ENCODE measurements around the gene SOS1.
"Not testable (repeated sequence)": the region's sequence is repeated elsewhere in the genome, so short reads cannot be mapped to it uniquely, and the experiment has no call there.

Gene SOS1

GRCh38 chr2:39061280-39061679 is 59.6 kb downstream of the SOS1 start:
- POLR2A ChIA-PET = interaction anchor here (1.5 to 1.8 kb wide), 3 partner anchors 58 to 63 kb away, joined by 6 to 7 read pairs (median 7); partner anchors contain the start of gene SOS1
- CTCF ChIA-PET = interaction anchor here (0.6 to 2.9 kb wide), 4 partner anchors 55 to 390 kb away, joined by 4 to 21 read pairs (median 6); no protein-coding TSS in a partner anchor
- DNase-seq (ENCODE audit: extremely low spot score) = no peak
- TF ChIP-seq FOXA1 (IDR thresholded peaks at IDR 0.05) = no peak
- no peak for TF ChIP-seq NFRKB (IDR thresholded peaks at IDR 0.05)
- no peak for TF ChIP-seq SUZ12 (IDR thresholded peaks at IDR 0.05)
- TF ChIP-seq ARNT (IDR thresholded peaks at IDR 0.05) = no peak
- TF ChIP-seq BHLHE40 (IDR thresholded peaks at IDR 0.05; ENCODE audit: borderline replicate concordance) = no peak
- TF ChIP-seq ZNF384 (IDR thresholded peaks at IDR 0.05) = no peak; the same call in 1 of the 2 replicates
- TF ChIP-seq PKNOX1 (IDR thresholded peaks at IDR 0.05) = no peak
- no peak for TF ChIP-seq ELF4 (IDR thresholded peaks at IDR 0.05)
- no peak for TF ChIP-seq FOXK2 (IDR thresholded peaks at IDR 0.05)
- no peak for TF ChIP-seq SP1 (IDR thresholded peaks at IDR 0.05)
- TF ChIP-seq CTBP1 (IDR thresholded peaks at IDR 0.05; ENCODE audit: borderline replicate concordance) = no peak
- no peak for TF ChIP-seq TARDBP (IDR thresholded peaks at IDR 0.05)
- no peak for TF ChIP-seq HDGF (IDR thresholded peaks at IDR 0.05; ENCODE audit: borderline replicate concordance)

GRCh38 chr2:39059366-39059952 is 61.4 kb downstream of the SOS1 start:
- peak; percentile 9 for DNase-seq (ENCODE audit: extremely low spot score)
- POLR2A ChIA-PET = interaction anchor here (0.9 kb wide), 1 partner anchor 66 kb away, joined by 3 read pairs; no protein-coding TSS in a partner anchor
- TF ChIP-seq FOXM1 (IDR thresholded peaks at IDR 0.05; ENCODE audit: borderline replicate concordance) (no peak), FOXA1 (IDR thresholded peaks at IDR 0.05) (no peak), SP1 (IDR thresholded peaks at IDR 0.05) (no peak), BHLHE40 (IDR thresholded peaks at IDR 0.05; ENCODE audit: borderline replicate concordance) (no peak), ZNF384 (IDR thresholded peaks at IDR 0.05) (no peak), HDGF (IDR thresholded peaks at IDR 0.05; ENCODE audit: borderline replicate concordance) (no peak), SUZ12 (IDR thresholded peaks at IDR 0.05) (no peak), FOXK2 (IDR thresholded peaks at IDR 0.05) (no peak), CTBP1 (IDR thresholded peaks at IDR 0.05; ENCODE audit: borderline replicate concordance) (no peak), L3MBTL2 (conservative IDR thresholded peaks at IDR 0.05) (no peak), PKNOX1 (IDR thresholded peaks at IDR 0.05) (no peak), LEF1 (IDR thresholded peaks at IDR 0.05; ENCODE audit: borderline replicate concordance) (no peak), ARNT (IDR thresholded peaks at IDR 0.05) (no peak), NFRKB (IDR thresholded peaks at IDR 0.05) (no peak), ELF4 (IDR thresholded peaks at IDR 0.05) (no peak), TARDBP (IDR thresholded peaks at IDR 0.05) (no peak)
- CTCF ChIA-PET = interaction anchor here (0.5 to 1.2 kb wide), 5 partner anchors 10 to 233 kb away, joined by 3 to 5 read pairs (median 3); no protein-coding TSS in a partner anchor

GRCh38 chr2:39058101-39058500 is 62.8 kb downstream of the SOS1 start:
- POLR2A ChIA-PET = no interaction called here
- CTCF ChIA-PET = interaction anchor here (0.5 to 1.2 kb wide), 2 partner anchors 62 to 320 kb away, joined by 3 to 4 read pairs; no protein-coding TSS in a partner anchor
- DNase-seq (ENCODE audit: extremely low spot score) = no peak
- TF ChIP-seq ARNT (IDR thresholded peaks at IDR 0.05) = no peak
- no peak for TF ChIP-seq FOXM1 (IDR thresholded peaks at IDR 0.05; ENCODE audit: borderline replicate concordance)
- no peak for TF ChIP-seq FOXA1 (IDR thresholded peaks at IDR 0.05)
- no peak for TF ChIP-seq NFRKB (IDR thresholded peaks at IDR 0.05)
- TF ChIP-seq PKNOX1 (IDR thresholded peaks at IDR 0.05) = no peak
- no peak for TF ChIP-seq HDGF (IDR thresholded peaks at IDR 0.05; ENCODE audit: borderline replicate concordance)
- no peak for TF ChIP-seq ZNF384 (IDR thresholded peaks at IDR 0.05)
- no peak for TF ChIP-seq L3MBTL2 (conservative IDR thresholded peaks at IDR 0.05)
- TF ChIP-seq FOXK2 (IDR thresholded peaks at IDR 0.05) = no peak
- no peak for TF ChIP-seq LEF1 (IDR thresholded peaks at IDR 0.05; ENCODE audit: borderline replicate concordance)
- TF ChIP-seq BHLHE40 (IDR thresholded peaks at IDR 0.05; ENCODE audit: borderline replicate concordance) = no peak
- TF ChIP-seq TARDBP (IDR thresholded peaks at IDR 0.05) = no peak
- no peak for TF ChIP-seq ELF4 (IDR thresholded peaks at IDR 0.05)
- TF ChIP-seq SUZ12 (IDR thresholded peaks at IDR 0.05) = no peak
- TF ChIP-seq SP1 (IDR thresholded peaks at IDR 0.05) = no peak

- CTCF ChIA-PET; DNase-seq (ENCODE audit: extremely low spot score); POLR2A ChIA-PET: not testable (repeated sequence)
These were observed 68.2 kb downstream of the SOS1 start for GRCh38 chr2:39052665-39053064.

GRCh38 chr2:39050109-39050508 is 70.7 kb downstream of the SOS1 start:
- POLR2A ChIA-PET = no interaction called here
- TF ChIP-seq BHLHE40 (IDR thresholded peaks at IDR 0.05; ENCODE audit: borderline replicate concordance) = no peak
- no peak for TF ChIP-seq ZNF384 (IDR thresholded peaks at IDR 0.05)
- no peak for TF ChIP-seq ARNT (IDR thresholded peaks at IDR 0.05)
- TF ChIP-seq FOXA1 (IDR thresholded peaks at IDR 0.05) = no peak
- TF ChIP-seq NFRKB (IDR thresholded peaks at IDR 0.05) = no peak
- TF ChIP-seq ELF4 (IDR thresholded peaks at IDR 0.05) = no peak
- TF ChIP-seq LEF1 (IDR thresholded peaks at IDR 0.05; ENCODE audit: borderline replicate concordance) = no peak
- no peak for TF ChIP-seq HDGF (IDR thresholded peaks at IDR 0.05; ENCODE audit: borderline replicate concordance)
- no peak for DNase-seq (ENCODE audit: extremely low spot score)
- CTCF ChIA-PET = interaction anchor here (1.3 kb wide), 1 partner anchor 178 kb away, joined by 3 read pairs; no protein-coding TSS in a partner anchor

GRCh38 chr2:39039072-39039471 is 81.8 kb downstream of the SOS1 start:
- CTCF ChIA-PET = no interaction called here
- POLR2A ChIA-PET = interaction anchor here (0.6 kb wide), 1 partner anchor 87 kb away, joined by 3 read pairs; no protein-coding TSS in a partner anchor
- no peak for TF ChIP-seq ZNF384 (IDR thresholded peaks at IDR 0.05)
- TF ChIP-seq HDGF (IDR thresholded peaks at IDR 0.05; ENCODE audit: borderline replicate concordance) = no peak
- TF ChIP-seq TARDBP (IDR thresholded peaks at IDR 0.05) = no peak
- TF ChIP-seq SUZ12 (IDR thresholded peaks at IDR 0.05) = no peak
- TF ChIP-seq ARNT (IDR thresholded peaks at IDR 0.05) = no peak
- TF ChIP-seq FOXA1 (IDR thresholded peaks at IDR 0.05) = no peak
- no peak for TF ChIP-seq NFRKB (IDR thresholded peaks at IDR 0.05)
- no peak for TF ChIP-seq SP1 (IDR thresholded peaks at IDR 0.05)
- TF ChIP-seq FOXM1 (IDR thresholded peaks at IDR 0.05; ENCODE audit: borderline replicate concordance) = no peak
- TF ChIP-seq CTBP1 (IDR thresholded peaks at IDR 0.05; ENCODE audit: borderline replicate concordance) = no peak
- no peak for TF ChIP-seq BHLHE40 (IDR thresholded peaks at IDR 0.05; ENCODE audit: borderline replicate concordance)
- DNase-seq (ENCODE audit: extremely low spot score) = no peak

Data from HEK293T (cell line).